Measurements from ENCODE around the gene GPSM1.

Gene GPSM1

DNA sequence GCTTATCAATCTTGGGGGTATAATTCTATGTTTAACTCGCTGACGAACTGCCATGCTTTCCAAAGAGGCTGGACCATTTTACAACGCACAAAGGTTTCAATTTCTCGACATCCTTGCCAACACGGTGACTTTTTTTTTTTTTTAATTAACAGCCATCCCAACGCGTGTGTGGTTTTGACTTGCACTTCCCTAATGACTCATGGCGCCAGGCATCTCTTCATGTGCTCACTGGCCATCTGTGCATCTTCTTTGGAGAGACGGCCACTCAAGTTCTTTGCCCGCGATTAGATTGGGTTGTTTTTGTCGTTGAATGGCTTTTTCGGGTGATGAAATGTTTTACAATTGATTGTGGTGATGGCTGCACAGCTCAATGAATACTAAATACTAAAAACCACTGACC is 58.7 kb downstream of the GPSM1 start:
- Histone ChIP-seq H3K27ac (replicated peaks) (peak overlapping the region; percentile 18; the same call in 1 of the 2 replicates), H3K27me3 (ENCODE audit: insufficient read depth, poor library complexity, severe bottlenecking) (no peaks in the 10 kb centered on the region), H3K4me3 (replicated peaks; ENCODE audit: insufficient read depth, low read length) (no peak overlapping the region)
- TF ChIP-seq GABPA (IDR thresholded peaks at IDR 0.05; ENCODE audit: low read depth): no peak
- TF ChIP-seq SPI1 (IDR thresholded peaks at IDR 0.05; ENCODE audit: borderline replicate concordance, low read depth): peak; percentile 69; the same call in 1 of the 2 replicates
- peak in 1 of 2 experiments; percentile 67 for DNase-seq (ENCODE audit: low read depth in 1 of 2, low spot score in 1 of 2)

- no peak overlapping the region for H3K27ac ChIP-seq (replicated peaks)
- DNase-seq (ENCODE audit: low read depth in 1 of 2, low spot score in 1 of 2): no peak
- TF ChIP-seq GABPA (IDR thresholded peaks at IDR 0.05; ENCODE audit: low read depth): no peak
- TF ChIP-seq SPI1 (IDR thresholded peaks at IDR 0.05; ENCODE audit: borderline replicate concordance, low read depth): no peak
- TF ChIP-seq REST (IDR thresholded peaks at IDR 0.05; ENCODE audit: insufficient replicate concordance, low read depth): no peak
- no peak for TF ChIP-seq POLR2AphosphoS5 (IDR thresholded peaks at IDR 0.05; ENCODE audit: low read depth)
- no peak for TF ChIP-seq CTCF (IDR thresholded peaks at IDR 0.05; ENCODE audit: insufficient read depth, low read length)
- H3K4me3 ChIP-seq (replicated peaks; ENCODE audit: insufficient read depth, low read length): no peak overlapping the region
- no peaks in the 10 kb centered on the region for H3K27me3 ChIP-seq (ENCODE audit: insufficient read depth, poor library complexity, severe bottlenecking)
Measured at GRCh38 chr9:136387217-136387616, 59.9 kb downstream of the GPSM1 start.

DNA sequence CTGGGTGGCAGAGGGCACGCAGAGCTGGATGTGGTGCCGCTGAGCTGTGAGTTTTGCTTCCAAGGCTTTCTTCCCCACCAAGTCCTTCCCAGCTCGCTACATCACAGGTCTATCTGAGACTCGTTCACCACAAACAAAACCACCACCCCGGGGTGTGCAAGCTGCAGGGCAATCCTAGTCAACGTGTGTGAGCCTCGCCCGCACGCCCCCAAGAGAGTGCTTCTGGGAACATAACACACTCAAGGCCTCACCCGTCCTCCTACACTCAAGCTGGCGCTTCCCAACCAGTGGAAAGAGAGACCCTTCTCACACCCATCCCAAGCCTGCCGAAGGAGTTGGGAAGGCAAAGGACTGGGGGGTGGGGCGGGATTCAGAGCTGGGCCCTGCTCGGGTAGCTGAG is 62.1 kb downstream of the GPSM1 start:
- TF ChIP-seq CTCF (IDR thresholded peaks at IDR 0.05; ENCODE audit: insufficient read depth, low read length) (no peak), POLR2AphosphoS5 (IDR thresholded peaks at IDR 0.05; ENCODE audit: low read depth) (no peak), GABPA (IDR thresholded peaks at IDR 0.05; ENCODE audit: low read depth) (no peak), REST (IDR thresholded peaks at IDR 0.05; ENCODE audit: insufficient replicate concordance, low read depth) (no peak), SPI1 (IDR thresholded peaks at IDR 0.05; ENCODE audit: borderline replicate concordance, low read depth) (no peak)
- Histone ChIP-seq H3K27me3 (ENCODE audit: insufficient read depth, poor library complexity, severe bottlenecking) (no peaks in the 10 kb centered on the region), H3K27ac (replicated peaks) (no peak overlapping the region), H3K4me3 (replicated peaks; ENCODE audit: insufficient read depth, low read length) (no peak overlapping the region)
- no peak for DNase-seq (ENCODE audit: low read depth in 1 of 2, low spot score in 1 of 2)

DNA sequence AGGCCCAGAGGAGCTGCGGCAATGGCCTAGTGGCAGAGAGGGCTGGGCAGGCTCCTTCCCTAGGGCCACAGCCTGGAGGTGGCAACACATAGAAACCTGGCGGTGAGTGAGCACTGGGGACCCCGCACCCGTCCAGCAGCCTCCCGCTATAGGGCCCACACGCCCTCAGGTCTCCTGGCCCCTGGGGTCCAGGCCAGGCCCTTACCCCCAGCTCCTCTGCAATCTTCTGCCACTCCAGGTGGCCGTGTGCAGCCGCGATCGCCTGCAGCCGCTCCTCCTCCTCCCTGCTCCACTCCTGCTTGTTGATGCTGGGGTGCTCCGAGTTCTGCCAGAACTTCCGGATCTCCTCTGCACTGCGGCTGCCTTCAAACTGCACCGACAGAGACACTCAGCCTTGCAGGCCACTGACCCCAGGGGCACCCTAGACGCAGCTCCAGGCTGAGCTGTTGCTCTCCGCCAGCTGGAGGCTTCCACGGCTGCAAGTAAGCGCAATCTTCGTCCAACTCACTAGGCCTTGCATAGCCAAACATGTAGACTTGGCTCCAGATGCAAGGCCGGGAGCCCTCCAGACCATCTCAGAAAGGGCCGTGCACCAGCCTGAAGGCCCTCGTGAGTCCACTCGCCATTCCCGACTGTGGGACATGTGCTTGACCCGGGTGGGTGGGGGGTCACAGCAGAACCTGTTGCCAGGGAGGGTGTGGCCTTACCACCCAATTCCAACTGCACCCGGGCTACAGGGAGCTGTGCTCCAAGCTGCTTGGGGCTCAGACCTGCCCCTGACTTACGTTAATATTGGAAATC is 64.6 kb downstream of the GPSM1 start:
- no peak for TF ChIP-seq REST (IDR thresholded peaks at IDR 0.05; ENCODE audit: insufficient replicate concordance, low read depth)
- TF ChIP-seq SPI1 (IDR thresholded peaks at IDR 0.05; ENCODE audit: borderline replicate concordance, low read depth): no peak
- TF ChIP-seq GABPA (IDR thresholded peaks at IDR 0.05; ENCODE audit: low read depth): no peak
- TF ChIP-seq CTCF (IDR thresholded peaks at IDR 0.05; ENCODE audit: insufficient read depth, low read length): no peak
- TF ChIP-seq POLR2AphosphoS5 (IDR thresholded peaks at IDR 0.05; ENCODE audit: low read depth): no peak
- Histone ChIP-seq H3K27ac (replicated peaks) (no peak overlapping the region), H3K4me3 (replicated peaks; ENCODE audit: insufficient read depth, low read length) (no peak overlapping the region), H3K27me3 (ENCODE audit: insufficient read depth, poor library complexity, severe bottlenecking) (no peaks in the 10 kb centered on the region)
- no peak for DNase-seq (ENCODE audit: low read depth in 1 of 2, low spot score in 1 of 2)

Measured in HL-60 (cell line).